GM12874 (cell line): ENCODE measurements around the gene TMEM178B.

Experiments used
- TF ChIP-seq, protein P1 (sequence below): IDR thresholded peaks from 2 replicates; pipeline ENCODE4 v1.5.1; 2011; ENCODE audit warnings: low read depth, mild to moderate bottlenecking, control low read depth, low read length, moderate library complexity; ENCODE audit not compliant: insufficient read depth

The TMEM178B gene

DNA sequence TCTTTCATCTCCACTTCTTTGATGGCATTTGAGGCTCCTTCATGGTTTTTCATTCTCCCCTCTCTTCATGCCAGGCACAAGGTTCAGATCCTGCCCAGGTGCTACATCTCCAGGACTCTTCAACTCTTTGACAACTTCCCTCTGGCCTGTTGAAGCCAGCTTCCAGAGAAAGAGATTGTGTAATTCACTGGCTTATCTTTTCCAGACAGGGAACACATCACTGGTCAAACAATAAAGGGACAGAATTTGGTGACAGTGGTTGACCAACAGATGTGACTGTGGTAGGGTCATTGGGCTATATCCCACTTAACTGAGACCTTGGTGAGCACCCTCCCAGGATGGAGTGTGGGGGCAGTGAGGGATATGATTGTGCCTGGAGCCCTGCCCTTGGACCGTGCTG, 365.9 kb downstream of the TMEM178B start:
- TF ChIP-seq, protein P1, sequence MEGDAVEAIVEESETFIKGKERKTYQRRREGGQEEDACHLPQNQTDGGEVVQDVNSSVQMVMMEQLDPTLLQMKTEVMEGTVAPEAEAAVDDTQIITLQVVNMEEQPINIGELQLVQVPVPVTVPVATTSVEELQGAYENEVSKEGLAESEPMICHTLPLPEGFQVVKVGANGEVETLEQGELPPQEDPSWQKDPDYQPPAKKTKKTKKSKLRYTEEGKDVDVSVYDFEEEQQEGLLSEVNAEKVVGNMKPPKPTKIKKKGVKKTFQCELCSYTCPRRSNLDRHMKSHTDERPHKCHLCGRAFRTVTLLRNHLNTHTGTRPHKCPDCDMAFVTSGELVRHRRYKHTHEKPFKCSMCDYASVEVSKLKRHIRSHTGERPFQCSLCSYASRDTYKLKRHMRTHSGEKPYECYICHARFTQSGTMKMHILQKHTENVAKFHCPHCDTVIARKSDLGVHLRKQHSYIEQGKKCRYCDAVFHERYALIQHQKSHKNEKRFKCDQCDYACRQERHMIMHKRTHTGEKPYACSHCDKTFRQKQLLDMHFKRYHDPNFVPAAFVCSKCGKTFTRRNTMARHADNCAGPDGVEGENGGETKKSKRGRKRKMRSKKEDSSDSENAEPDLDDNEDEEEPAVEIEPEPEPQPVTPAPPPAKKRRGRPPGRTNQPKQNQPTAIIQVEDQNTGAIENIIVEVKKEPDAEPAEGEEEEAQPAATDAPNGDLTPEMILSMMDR, result no peak

- TF ChIP-seq, protein P1, result no peak
These were observed 368.2 kb downstream of the TMEM178B start for GRCh38 chr7:141441837-141442627.

DNA sequence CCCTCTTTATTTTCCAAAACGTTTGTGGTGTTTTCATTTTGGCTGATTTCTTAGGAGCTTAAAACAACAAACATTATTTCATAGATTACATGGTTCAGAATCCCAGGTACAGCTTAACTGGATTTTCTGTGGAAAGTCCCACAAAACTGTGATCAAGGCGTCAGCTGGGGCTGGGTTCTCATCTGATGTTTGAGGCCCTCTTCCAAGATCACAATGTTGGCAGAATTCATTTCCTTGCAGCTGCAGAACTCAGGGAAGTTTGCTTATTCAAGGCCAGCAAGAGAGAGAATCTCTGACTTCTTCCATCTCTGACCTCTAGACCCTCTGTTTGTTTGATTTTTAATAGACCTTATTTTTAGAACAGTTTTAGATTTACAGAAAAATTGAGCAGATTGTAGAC, 368.9 kb downstream of the TMEM178B start:
- TF ChIP-seq, protein P1, result no peak

DNA sequence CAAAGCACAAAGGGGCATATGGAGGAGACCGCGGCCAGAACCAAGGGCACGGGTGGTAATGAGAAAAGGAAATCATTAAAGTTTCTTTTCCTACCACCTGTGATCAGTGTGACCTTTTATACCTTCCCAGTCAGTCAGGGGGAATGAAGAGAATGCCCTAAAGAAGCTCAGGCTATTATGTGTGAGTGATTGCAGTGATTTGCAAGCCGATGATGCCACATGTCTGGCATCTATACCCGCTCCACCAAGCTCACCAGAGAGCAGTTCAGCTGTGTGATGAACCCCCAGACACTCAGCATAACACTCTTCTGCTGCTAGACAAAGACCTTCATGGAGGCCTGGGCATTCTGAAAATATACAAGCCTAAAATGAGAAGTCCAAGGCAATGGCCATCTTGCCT, 371.1 kb downstream of the TMEM178B start:
- TF ChIP-seq, protein P1, result no peak

- TF ChIP-seq, protein P1, result no peak
These were observed 377.4 kb downstream of the TMEM178B start for GRCh38 chr7:141451232-141451631.

DNA sequence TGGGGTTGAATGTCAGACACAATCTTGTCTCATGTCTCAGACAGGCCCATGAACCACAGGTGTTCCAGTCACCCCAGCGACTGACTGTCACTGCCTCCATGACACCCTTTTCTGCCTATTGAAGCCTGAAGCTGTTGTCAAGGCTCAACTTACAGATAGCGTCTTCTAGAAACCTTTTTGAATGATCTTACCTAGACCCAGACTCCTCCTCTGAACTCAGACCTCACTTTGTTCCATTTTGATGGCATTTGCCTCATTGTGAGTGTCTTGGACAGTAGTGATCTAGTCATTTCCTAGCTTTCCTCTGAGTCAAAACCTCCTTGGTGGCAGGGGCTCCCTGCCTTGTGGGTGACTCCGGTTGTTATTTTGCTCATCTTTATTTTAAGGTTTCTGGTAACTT, 379.0 kb downstream of the TMEM178B start:
- TF ChIP-seq, protein P1, result no peak

DNA sequence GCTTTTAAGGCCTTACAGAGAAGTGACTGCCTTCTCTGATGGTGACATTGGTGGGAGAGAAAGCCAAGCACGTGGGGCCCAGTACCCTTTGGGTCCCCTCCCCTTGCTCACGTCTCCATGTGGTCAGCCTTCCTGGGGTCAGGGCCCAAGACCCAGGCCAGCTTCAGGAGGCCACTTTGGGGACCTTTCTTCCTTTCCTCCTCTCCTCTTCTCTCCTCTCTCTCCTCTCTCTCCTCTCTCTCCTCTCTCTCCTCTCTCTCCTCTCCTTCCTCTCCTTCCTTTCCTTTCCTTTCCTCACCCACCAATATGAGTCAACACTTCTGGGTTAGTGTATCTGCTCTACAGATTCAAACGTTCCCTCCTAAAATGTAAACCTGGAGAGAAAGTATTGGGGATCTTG, 380.5 kb downstream of the TMEM178B start:
- TF ChIP-seq, protein P1, result no peak
